H1 (cell line): ENCODE data around the gene COL19A1.

Source experiments
- CBX8 ChIP-seq: fragments of 300-800, 300-1000 bp; sonication (generic); IDR thresholded peaks from 2 replicates; pipeline ENCODE4 v1.7.1; 2016; ENCODE audit warnings: low read depth, low read length, borderline replicate concordance
- CEBPB ChIP-seq: IDR thresholded peaks from 2 replicates; pipeline ENCODE4 v1.6.1; 2012; ENCODE audit warnings: low read depth, low read length
- CHD2 ChIP-seq: IDR thresholded peaks from 2 replicates; pipeline ENCODE4 v1.6.1; 2012; ENCODE audit warnings: low read length, improper control_type of control experiment
- CREB1 ChIP-seq: IDR thresholded peaks from 2 replicates; pipeline ENCODE4 v1.6.1; 2012; ENCODE audit warnings: inconsistent platforms
- CTCF ChIP-seq, 3 experiments: IDR thresholded peaks; 1 replicate in 2 of 3; 2 replicates in 1 of 3; pipeline versions ENCODE4 v1.5.1 to v1.6.1; 2011; ENCODE audit warnings: low read length in 3 of 3, mild to moderate bottlenecking in 3 of 3, inconsistent platforms in 2 of 3, low read depth in 1 of 3, moderate library complexity in 1 of 3; ENCODE audit not compliant: insufficient read depth in 1 of 3; ENCODE audit errors: control extremely low read depth in 1 of 3
- JUND ChIP-seq: IDR thresholded peaks from 2 replicates; pipeline ENCODE4 v1.6.1; 2011; ENCODE audit warnings: mild to moderate bottlenecking, improper control_type of control experiment, low read length
- POLR2AphosphoS5 ChIP-seq: IDR thresholded peaks from 2 replicates; pipeline ENCODE4 v1.6.1; 2011; ENCODE audit warnings: low read depth, low read length
- RFX5 ChIP-seq: IDR thresholded peaks from 2 replicates; pipeline ENCODE4 v1.6.1; 2011; ENCODE audit warnings: low read depth, low read length, improper control_type of control experiment, borderline replicate concordance
- SIN3A ChIP-seq, 2 experiments: IDR thresholded peaks in 1 of 2; conservative IDR thresholded peaks in 1 of 2; 2 replicates each; pipeline ENCODE4 v1.6.1; 2011 to 2012; ENCODE audit warnings: low read length in 2 of 2, improper control_type of control experiment in 1 of 2, low read depth in 1 of 2, mild to moderate bottlenecking in 1 of 2
- SIX5 ChIP-seq: IDR thresholded peaks from 2 replicates; pipeline ENCODE4 v1.6.1; 2011; ENCODE audit warnings: mild to moderate bottlenecking, low read depth, low read length

DNA sequence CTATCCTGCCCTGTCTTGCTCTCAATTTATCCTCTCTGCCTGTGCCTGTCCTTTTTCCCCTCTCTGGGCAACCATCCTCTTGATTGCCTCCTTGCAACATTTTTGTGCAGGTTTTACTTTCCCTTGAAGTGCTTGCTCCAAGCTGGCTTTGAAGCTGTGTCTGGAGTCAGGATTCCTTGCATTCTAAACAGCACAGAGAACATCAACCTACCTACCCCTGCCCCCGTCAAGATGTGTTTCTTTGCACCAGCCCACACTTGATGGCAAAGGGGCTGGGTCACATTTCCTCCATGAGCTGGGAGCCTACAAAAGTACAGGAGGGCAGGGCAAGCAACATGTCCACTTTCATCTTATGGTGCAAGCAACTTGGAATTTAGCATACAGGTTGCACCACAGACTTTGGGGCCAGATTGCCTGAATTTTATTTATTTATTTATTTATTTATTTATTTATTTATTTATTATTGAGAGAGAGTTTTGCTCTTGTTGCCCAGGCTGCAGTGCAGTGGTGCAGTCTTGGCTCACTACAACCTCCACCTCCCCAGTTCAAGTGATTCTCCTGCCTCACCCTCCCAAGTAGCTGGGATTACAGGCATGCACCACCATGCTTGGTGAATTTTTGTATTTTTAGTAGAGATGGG, 206.3 kb downstream of the COL19A1 start:
- TF ChIP-seq CHD2 (no peak), SIX5 (no peak), CTCF (IDR thresholded peaks at IDR 0.05; ENCODE audit: control extremely low read depth in 1 of 3, insufficient read depth in 1 of 3, low read depth in 1 of 3, low read length in 3 of 3) (no peak), RFX5 (no peak), JUND (no peak), CEBPB (no peak), SIN3A (conservative IDR thresholded peaks at IDR 0.05 in 1 of 2, IDR thresholded peaks at IDR 0.05 in 1 of 2; ENCODE audit: low read depth in 1 of 2, low read length in 2 of 2) (no peak), POLR2AphosphoS5 (no peak), CREB1 (no peak), CBX8 (no peak)
